Prostate gland (tissue), 2 donors: ENCODE data around the gene KRT86. TPM values are rescaled to one million over a fixed set of nuclear protein-coding genes. Genes with fewer than 3 reads are reported as not detected.

Experiments used
- DNase-seq: peaks from one replicate; pipeline ENCODE4 v3.0.0-alpha.2; 2019; ENCODE audit warnings: low spot score
- H3K27ac ChIP-seq, 2 donors: fragments of 200-600 bp; sonication (generic); 2 replicates each; pipeline ENCODE4 v1.5.1; 2017 to 2019
- H3K27me3 ChIP-seq: fragments of 200-600 bp; sonication (generic); replicated peaks from 2 replicates; pipeline ENCODE4 v1.5.1; 2019; ENCODE audit not compliant: insufficient read depth
- H3K36me3 ChIP-seq, 2 donors: fragments of 200-600 bp; sonication (generic); 1 replicate in 1 of 2; 2 replicates in 1 of 2; pipeline versions ENCODE4 v1.5.1 to v1.8.1; 2017 to 2019
- H3K4me1 ChIP-seq: fragments of 200-600 bp; sonication (generic); replicated peaks from 2 replicates; pipeline ENCODE4 v1.5.1; 2019
- H3K4me3 ChIP-seq, 2 donors: fragments of 200-600 bp; sonication (generic); 2 replicates each; pipeline ENCODE4 v1.5.1; 2017 to 2019
- H3K9me3 ChIP-seq: fragments of 200-600 bp; sonication (generic); 2 replicates; pipeline ENCODE4 v1.5.1; 2017
- CTCF ChIP-seq, 4 experiments: fragments of 200-600 bp in 2 of 4; fragments of 450-650 bp in 2 of 4; sonication (generic) in 2 of 4; IDR thresholded peaks; 1 replicate in 3 of 4; 2 replicates in 1 of 4; pipeline ENCODE4 v1.5.1; 2016 to 2019; ENCODE audit warnings: antibody characterized with exemption in 4 of 4, mild to moderate bottlenecking in 2 of 4, moderate library complexity in 2 of 4
- POLR2A ChIP-seq: fragments of 450-650 bp; IDR thresholded peaks from one replicate; pipeline ENCODE4 v1.6.1; 2016; ENCODE audit warnings: antibody characterized with exemption, mild to moderate bottlenecking
- POLR2AphosphoS5 ChIP-seq: sonication (generic); formaldehyde crosslinking; IDR thresholded peaks from one replicate; pipeline ENCODE4 v1.6.1; 2017; ENCODE audit warnings: antibody characterized with exemption
- WGBS: methylation state at CpG from one replicate; pipeline ENCODE4 v1.1.5; 2018; 5-methylcytosine and 5-hydroxymethylcytosine counted together
- intact Hi-C: fragments of 100-400 bp; cut with DNase I; formaldehyde crosslinking; loops from one replicate; pipeline ENCODE4 v1.14.2; 2022
- total RNA-seq, 2 donors: library from RNA; depleted of rRNA; stranded (reverse); fragments of >200 nt; gene quantifications; one replicate each; pipeline ENCODE4 v1.1.0, GENCODE V29; 2016

KRT86 gene
- total RNA-seq, 2 donors from 2014 or later: 0.27 to 0.85 TPM

DNA sequence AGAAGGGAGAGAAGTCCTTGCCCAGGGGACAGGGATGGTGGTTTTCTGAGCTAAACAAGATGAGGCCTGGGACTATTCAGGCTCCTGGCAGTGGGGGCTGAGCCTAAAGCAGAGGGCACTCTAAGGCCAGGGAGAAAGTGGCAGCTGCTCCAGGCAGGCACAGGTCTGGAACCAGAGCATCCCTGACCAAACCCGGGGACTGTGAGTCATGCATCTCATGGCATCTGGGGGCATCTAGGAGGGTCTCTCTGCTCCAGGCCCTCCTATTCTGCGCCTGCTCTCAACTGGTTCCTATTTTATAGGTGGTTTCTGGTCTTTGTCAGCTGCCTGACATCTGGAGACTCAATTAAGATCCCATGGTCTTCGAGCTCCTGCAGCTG lies 29.8 kb upstream of the KRT86 start:
- WGBS: 78% methylated on average over 3 of the region's 3 CpGs
- H3K36me3 ChIP-seq: no peaks in the 10 kb centered on the region
- peaks cover 19% of the 10 kb centered on the region for H3K4me1 ChIP-seq
- no peaks in the 10 kb centered on the region for H3K27me3 ChIP-seq
- H3K9me3 ChIP-seq: no peaks in the 10 kb centered on the region
- DNase-seq: no peak
- no peak for TF ChIP-seq POLR2A
- no peak for TF ChIP-seq CTCF (IDR thresholded peaks at IDR 0.05)
- TF ChIP-seq POLR2AphosphoS5: no peak
- H3K4me3 ChIP-seq: no peak overlapping the region
- intact Hi-C loops: no loop called here
- H3K27ac ChIP-seq: peak overlapping the region; percentile 82 to 87

DNA sequence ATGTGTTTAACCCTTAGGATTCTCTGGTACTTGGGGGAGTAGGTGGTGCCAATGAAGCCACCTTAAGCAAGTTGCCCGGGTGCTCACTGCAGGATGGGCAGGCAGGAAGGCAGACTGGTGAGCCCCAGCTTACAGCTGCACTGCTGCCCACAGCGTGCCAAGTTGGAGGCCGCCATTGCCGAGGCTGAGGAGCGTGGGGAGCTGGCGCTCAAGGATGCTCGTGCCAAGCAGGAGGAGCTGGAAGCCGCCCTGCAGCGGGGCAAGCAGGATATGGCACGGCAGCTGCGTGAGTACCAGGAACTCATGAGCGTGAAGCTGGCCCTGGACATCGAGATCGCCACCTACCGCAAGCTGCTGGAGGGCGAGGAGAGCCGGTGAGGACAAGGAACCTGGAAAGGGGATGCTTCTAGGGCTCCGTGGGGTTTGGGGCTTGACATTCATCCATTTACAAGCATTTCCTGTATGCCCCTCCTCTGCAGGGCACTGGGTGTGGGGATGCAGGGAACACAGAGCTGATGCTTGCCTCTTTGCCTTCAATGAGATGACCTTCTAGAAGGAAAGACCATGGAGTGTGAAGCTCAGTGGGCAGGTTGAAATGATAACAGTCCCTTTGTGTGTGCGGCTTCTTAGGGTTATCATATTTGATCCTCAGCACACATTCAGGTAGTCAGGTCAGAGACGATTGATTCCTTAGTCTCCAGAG lies 29.0 kb upstream of the KRT86 start:
- Histone ChIP-seq H3K4me3 (no peak overlapping the region), H3K27me3 (no peaks in the 10 kb centered on the region), H3K27ac (peak overlapping the region; percentile 82 to 87), H3K9me3 (no peaks in the 10 kb centered on the region), H3K36me3 (no peaks in the 10 kb centered on the region), H3K4me1 (peaks cover 19% of the 10 kb centered on the region)
- no peak for TF ChIP-seq CTCF (IDR thresholded peaks at IDR 0.05)
- no peak for TF ChIP-seq POLR2A
- TF ChIP-seq POLR2AphosphoS5: no peak
- DNase-seq: no peak
- WGBS: 72% methylated on average over 20 of the region's 20 CpGs
- intact Hi-C loops: no loop called here

DNA sequence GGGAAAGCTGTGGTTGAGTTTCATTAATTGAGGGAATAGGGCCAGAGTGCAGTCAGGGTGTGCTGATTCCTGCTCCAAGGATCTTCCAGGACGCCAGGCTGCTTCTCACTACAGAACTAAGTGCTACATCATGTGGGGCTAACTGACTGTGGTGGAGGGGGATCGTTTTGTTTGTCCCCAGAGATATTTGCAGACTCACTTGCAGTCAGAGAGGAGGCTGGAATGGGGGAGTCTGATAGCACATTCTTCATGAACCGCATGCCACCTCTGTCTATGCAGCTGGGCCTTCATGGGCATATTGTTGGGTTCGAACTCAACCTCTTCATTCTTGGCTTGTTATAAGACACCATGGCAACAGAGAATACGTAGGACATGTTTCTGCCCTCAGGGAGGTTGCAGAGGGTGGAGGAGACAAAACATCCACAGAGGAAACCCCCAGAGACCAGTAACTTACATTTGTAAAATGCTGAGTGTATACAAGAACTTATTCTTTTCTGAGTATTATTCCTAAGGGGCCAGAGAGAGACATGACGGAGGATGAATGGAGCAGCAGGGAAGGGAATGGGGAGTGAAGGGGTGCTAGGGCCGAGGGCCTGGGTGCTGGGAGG lies 28.4 kb upstream of the KRT86 start:
- Histone ChIP-seq H3K27ac (peak overlapping the region; percentile 71 to 87), H3K36me3 (no peaks in the 10 kb centered on the region), H3K4me1 (peaks cover 19% of the 10 kb centered on the region), H3K9me3 (no peaks in the 10 kb centered on the region), H3K27me3 (no peaks in the 10 kb centered on the region), H3K4me3 (no peak overlapping the region)
- DNase-seq: no peak
- TF ChIP-seq CTCF (IDR thresholded peaks at IDR 0.05): no peak
- TF ChIP-seq POLR2AphosphoS5: no peak
- no peak for TF ChIP-seq POLR2A
- intact Hi-C loops: no loop called here
- WGBS: 76% methylated on average over 7 of the region's 7 CpGs

GRCh38 chr12:52246720-52247621 lies 27.5 kb upstream of the KRT86 start:
- H3K27ac ChIP-seq: peak overlapping the region; percentile 71 to 87
- intact Hi-C loops: no loop called here
- TF ChIP-seq POLR2AphosphoS5 (peak; percentile 67), POLR2A (no peak), CTCF (IDR thresholded peaks at IDR 0.05) (no peak)
- no peaks in the 10 kb centered on the region for H3K27me3 ChIP-seq
- H3K4me1 ChIP-seq: peaks cover 19% of the 10 kb centered on the region
- no peaks in the 10 kb centered on the region for H3K36me3 ChIP-seq
- no peaks in the 10 kb centered on the region for H3K9me3 ChIP-seq
- no peak overlapping the region for H3K4me3 ChIP-seq
- 48% methylated on average over 10 of the region's 10 CpGs for WGBS
- DNase-seq: peak; percentile 48
